Breast epithelium (tissue), 4 donors: ENCODE data around the gene CD151. TPM values are rescaled to one million over a fixed set of nuclear protein-coding genes. Genes with fewer than 3 reads are reported as not detected.

Experiments used
- DNase-seq, 2 donors: peaks; one replicate each; pipeline ENCODE4 v3.0.0-alpha.2; 2019; ENCODE audit warnings: low spot score in 2 of 2
- H3K27ac ChIP-seq, 2 donors: fragments of 200-600 bp; sonication (generic) in 1 of 2; one replicate each; pipeline ENCODE4 v1.5.1; 2016 to 2019; ENCODE audit warnings: mild to moderate bottlenecking in 1 of 2
- H3K27me3 ChIP-seq, 2 donors: fragments of 200-600 bp; sonication (generic) in 1 of 2; one replicate each; pipeline versions ENCODE4 v1.5.1 to v1.6.0; 2017 to 2019; ENCODE audit warnings: control low read depth in 1 of 2, mild to moderate bottlenecking in 1 of 2
- H3K36me3 ChIP-seq: fragments of 200-600 bp; one replicate; pipeline ENCODE4 v1.5.1; 2019
- H3K4me1 ChIP-seq, 2 donors: fragments of 200-600 bp; sonication (generic); one replicate each; pipeline ENCODE4 v1.5.1; 2016 to 2019; ENCODE audit warnings: control low read depth in 1 of 2
- H3K4me3 ChIP-seq, 3 donors: fragments of 200-600 bp; sonication (generic); 1 replicate in 2 of 3; 2 replicates in 1 of 3; pipeline ENCODE4 v1.5.1; 2016 to 2019; ENCODE audit warnings: mild to moderate bottlenecking in 3 of 3, moderate library complexity in 2 of 3
- H3K9me3 ChIP-seq, 2 donors: fragments of 200-600 bp; sonication (generic) in 1 of 2; one replicate each; pipeline ENCODE4 v1.5.1; 2016 to 2019; ENCODE audit warnings: control low read depth in 1 of 2
- POLR2A ChIP-seq: fragments of 450-650 bp; IDR thresholded peaks from one replicate; pipeline ENCODE4 v1.6.1; 2016; ENCODE audit warnings: antibody characterized with exemption, mild to moderate bottlenecking, moderate library complexity
- POLR2AphosphoS5 ChIP-seq, 3 donors: sonication (generic); formaldehyde crosslinking; IDR thresholded peaks; one replicate each; pipeline ENCODE4 v1.6.1; 2017; ENCODE audit warnings: antibody characterized with exemption in 3 of 3
- intact Hi-C: fragments of 100-400 bp; cut with DNase I; formaldehyde crosslinking; loops from one replicate; pipeline ENCODE4 v1.15.1; 2023; ENCODE audit warnings: low total_unique reads
- total RNA-seq, 3 donors: library from RNA; depleted of rRNA; stranded (reverse); fragments of >200 nt; gene quantifications; one replicate each; pipeline ENCODE4 v1.1.0, GENCODE V29; 2016
- TF ChIP-seq, protein P1 (sequence below), 3 donors: fragments of 450-650 bp; IDR thresholded peaks; one replicate each; pipeline ENCODE4 v1.5.1; 2016 to 2017; ENCODE audit warnings: antibody characterized with exemption in 3 of 3, mild to moderate bottlenecking in 3 of 3, moderate library complexity in 3 of 3

The CD151 gene
- total RNA-seq, 3 donors from 2014 or later: 209 to 847 (median 343) TPM

DNA sequence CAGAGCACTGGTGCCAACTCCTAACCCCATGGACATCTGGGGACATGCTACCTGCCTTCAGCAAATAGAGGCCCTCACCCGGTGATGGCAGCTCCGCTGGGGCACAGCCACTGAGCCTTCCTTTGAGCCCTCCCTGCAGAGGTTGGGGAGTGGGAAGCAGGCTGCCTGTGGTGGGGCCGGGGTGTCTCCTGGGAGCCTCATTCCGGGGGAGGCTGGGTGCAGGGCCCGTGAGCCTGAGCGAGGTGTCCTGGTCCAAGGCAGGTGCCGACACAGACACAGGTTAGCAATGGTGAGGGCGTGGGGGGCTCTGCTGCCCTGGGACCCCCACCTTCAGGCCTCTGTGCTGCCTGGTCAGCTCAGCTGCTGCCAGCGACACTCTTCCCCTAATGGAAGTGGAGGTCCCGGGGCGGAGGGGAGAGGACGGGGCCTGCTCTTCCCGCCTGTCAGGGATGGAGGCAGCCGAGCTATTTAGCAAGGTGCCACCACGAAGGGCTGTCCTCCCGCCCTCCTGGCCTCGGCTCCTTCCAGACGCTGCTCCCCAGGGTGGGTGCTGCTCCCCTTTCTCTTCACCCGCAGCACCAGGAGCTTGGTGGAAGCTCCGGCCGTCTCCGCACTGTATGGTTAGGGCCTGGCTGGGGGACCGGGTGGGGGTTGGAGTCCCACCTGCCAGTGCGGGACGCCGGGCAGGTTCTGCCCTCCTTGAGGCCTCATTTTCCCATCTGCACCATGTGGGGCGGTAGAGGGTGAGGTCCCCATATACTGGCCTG is 21.1 kb downstream of the CD151 start:
- DNase-seq: no peak
- Histone ChIP-seq H3K27ac (no peak overlapping the region), H3K9me3 (no peaks in the 10 kb centered on the region), H3K4me3 (no peak overlapping the region), H3K36me3 (no peaks in the 10 kb centered on the region), H3K27me3 (no peaks in the 10 kb centered on the region), H3K4me1 (peaks cover 4 to 10% of the 10 kb centered on the region in 2 donors)
- TF ChIP-seq POLR2AphosphoS5 (IDR thresholded peaks at IDR 0.05): no peak
- TF ChIP-seq, protein P1, sequence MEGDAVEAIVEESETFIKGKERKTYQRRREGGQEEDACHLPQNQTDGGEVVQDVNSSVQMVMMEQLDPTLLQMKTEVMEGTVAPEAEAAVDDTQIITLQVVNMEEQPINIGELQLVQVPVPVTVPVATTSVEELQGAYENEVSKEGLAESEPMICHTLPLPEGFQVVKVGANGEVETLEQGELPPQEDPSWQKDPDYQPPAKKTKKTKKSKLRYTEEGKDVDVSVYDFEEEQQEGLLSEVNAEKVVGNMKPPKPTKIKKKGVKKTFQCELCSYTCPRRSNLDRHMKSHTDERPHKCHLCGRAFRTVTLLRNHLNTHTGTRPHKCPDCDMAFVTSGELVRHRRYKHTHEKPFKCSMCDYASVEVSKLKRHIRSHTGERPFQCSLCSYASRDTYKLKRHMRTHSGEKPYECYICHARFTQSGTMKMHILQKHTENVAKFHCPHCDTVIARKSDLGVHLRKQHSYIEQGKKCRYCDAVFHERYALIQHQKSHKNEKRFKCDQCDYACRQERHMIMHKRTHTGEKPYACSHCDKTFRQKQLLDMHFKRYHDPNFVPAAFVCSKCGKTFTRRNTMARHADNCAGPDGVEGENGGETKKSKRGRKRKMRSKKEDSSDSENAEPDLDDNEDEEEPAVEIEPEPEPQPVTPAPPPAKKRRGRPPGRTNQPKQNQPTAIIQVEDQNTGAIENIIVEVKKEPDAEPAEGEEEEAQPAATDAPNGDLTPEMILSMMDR (IDR thresholded peaks at IDR 0.05): no peak
- no peak for TF ChIP-seq POLR2A
- intact Hi-C loops: loop anchor here (10.0 kb wide), 1 partner anchor 201 kb away; no protein-coding TSS in a partner anchor

DNA sequence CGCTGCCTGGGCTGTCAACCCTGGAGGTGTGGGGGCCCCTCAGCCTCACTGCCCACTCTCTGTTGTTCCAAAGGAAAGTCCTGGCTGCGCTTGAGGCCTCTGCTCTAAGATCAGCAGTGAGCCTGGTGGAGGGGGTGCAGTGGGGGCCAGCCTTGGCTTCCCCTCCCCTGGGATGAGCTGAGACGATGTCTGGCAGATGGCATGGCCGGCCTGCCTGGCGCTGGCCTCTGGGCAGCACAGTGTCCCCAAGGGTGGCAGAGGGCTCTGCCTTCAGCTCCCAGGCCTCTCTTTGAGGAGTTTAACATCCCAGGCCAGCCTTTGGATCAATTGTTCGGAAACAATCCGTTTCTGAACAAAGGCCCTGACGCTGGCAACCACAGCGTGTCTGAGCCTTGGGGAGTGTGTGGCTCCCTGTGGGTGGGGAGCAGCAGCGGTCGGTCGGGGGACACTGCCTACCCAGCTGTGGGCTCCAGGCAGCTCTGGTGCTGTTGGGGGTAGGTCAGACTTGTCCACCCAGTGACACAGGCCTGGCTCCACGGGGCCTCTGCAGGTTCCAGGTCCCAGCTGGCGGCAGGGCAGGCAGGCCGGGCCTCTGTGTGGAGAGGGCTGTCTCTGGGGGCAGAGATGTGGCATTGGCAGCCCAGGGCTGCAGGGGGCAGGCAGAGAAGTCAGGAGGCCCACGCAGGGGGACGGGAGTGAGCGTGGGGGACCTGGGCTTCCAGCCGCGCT is 22.0 kb downstream of the CD151 start:
- H3K36me3 ChIP-seq: no peaks in the 10 kb centered on the region
- intact Hi-C loops: loop anchor here (10.0 kb wide), 1 partner anchor 200 kb away; no protein-coding TSS in a partner anchor
- no peak for DNase-seq
- H3K27me3 ChIP-seq: no peaks in the 10 kb centered on the region
- peak overlapping the region in 1 of 2 donors; percentile 28 for H3K27ac ChIP-seq
- H3K4me3 ChIP-seq: no peak overlapping the region
- H3K4me1 ChIP-seq: peaks cover under 1 to 6% of the 10 kb centered on the region in 2 donors
- TF ChIP-seq, protein P1 (IDR thresholded peaks at IDR 0.05): no peak
- TF ChIP-seq POLR2A (no peak), POLR2AphosphoS5 (IDR thresholded peaks at IDR 0.05) (no peak)
- H3K9me3 ChIP-seq: no peaks in the 10 kb centered on the region

DNA sequence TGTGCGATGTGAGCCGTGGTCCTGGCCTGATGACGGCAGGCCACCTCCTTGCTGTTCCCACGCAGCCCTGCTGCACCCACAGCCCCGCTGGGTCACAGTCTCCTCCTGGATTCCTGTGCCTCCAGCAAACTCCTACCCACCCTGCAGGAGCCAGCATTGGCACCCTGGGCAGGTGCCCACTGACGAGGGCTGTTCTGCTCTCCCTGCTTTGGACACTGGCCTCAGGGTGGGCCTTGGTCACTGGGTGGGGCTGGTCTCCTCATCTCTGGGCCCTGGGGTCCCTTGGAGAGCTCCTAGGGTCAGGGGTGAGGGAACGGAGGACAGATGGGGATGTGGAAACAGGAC is 22.6 kb downstream of the CD151 start:
- intact Hi-C loops: loop anchor here (10.0 kb wide), 1 partner anchor 199 kb away; no protein-coding TSS in a partner anchor

DNA sequence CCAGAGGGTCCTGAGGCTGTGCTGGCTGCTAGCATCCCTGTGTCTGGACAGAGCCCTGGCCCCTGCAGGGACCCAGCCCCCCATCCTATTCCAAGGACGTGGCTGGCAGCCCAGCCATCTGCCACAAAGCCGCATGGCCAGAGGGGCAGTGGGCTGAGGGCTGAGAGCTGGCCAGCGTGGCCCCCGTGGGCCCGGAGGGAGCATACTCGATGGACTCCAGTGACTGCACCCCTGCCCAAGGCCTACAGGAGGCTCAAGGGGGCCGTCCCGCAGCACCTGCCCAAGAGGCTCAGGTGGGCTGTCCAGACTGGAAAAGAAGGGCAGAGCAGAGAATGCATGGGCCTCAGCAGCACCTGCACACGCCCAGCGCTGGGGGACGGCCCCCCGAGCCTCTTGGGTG is 23.0 kb downstream of the CD151 start:
- H3K4me1 ChIP-seq: peaks cover 0 to 4% of the 10 kb centered on the region in 2 donors
- no peak overlapping the region for H3K27ac ChIP-seq
- TF ChIP-seq POLR2AphosphoS5 (IDR thresholded peaks at IDR 0.05) (no peak), POLR2A (no peak)
- TF ChIP-seq, protein P1 (IDR thresholded peaks at IDR 0.05): no peak
- no peak for DNase-seq
- H3K27me3 ChIP-seq: no peaks in the 10 kb centered on the region
- H3K4me3 ChIP-seq: no peak overlapping the region
- no peaks in the 10 kb centered on the region for H3K36me3 ChIP-seq
- H3K9me3 ChIP-seq: no peaks in the 10 kb centered on the region
- intact Hi-C loops: loop anchor here (10.0 kb wide), 1 partner anchor 199 kb away; no protein-coding TSS in a partner anchor

More for the DNA sequence above, 22.6 kb downstream of the CD151 start:
- Histone ChIP-seq H3K4me3 (no peak overlapping the region), H3K4me1 (peaks cover under 1 to 4% of the 10 kb centered on the region in 2 donors), H3K27ac (peak overlapping the region in 1 of 2 donors; percentile 28), H3K36me3 (no peaks in the 10 kb centered on the region), H3K27me3 (no peaks in the 10 kb centered on the region), H3K9me3 (no peaks in the 10 kb centered on the region)
- no peak for DNase-seq
- no peak for TF ChIP-seq POLR2AphosphoS5 (IDR thresholded peaks at IDR 0.05)
- TF ChIP-seq POLR2A: no peak
- TF ChIP-seq, protein P1 (IDR thresholded peaks at IDR 0.05): no peak

DNA sequence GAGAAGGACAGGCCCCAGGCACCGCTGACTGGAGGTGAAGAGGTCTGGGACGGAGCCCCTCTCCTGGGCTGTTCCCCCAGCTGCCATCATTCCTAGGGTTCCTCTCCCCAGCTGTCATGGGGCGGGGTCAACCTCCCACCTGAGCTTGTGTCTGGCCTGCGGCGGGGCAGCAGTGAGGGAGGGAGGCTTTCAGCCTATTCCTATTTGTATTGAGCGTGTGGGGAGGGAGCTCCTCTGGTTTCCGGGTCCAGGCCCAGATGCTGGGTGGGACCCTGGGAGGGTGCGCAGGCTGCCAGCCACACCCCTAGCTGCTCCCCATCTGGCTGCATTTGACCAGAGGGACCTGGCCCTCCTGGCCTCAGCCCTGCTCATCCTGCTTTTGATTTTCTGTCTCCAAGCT is 23.6 kb downstream of the CD151 start:
- no peak overlapping the region for H3K4me3 ChIP-seq
- intact Hi-C loops: loop anchor here (10.0 kb wide), 1 partner anchor 198 kb away; no protein-coding TSS in a partner anchor

More for the DNA sequence above, 23.6 kb downstream of the CD151 start:
- no peaks in the 10 kb centered on the region for H3K9me3 ChIP-seq
- no peaks in the 10 kb centered on the region for H3K27me3 ChIP-seq
- TF ChIP-seq POLR2AphosphoS5 (IDR thresholded peaks at IDR 0.05) (no peak), POLR2A (no peak)
- TF ChIP-seq, protein P1 (IDR thresholded peaks at IDR 0.05): no peak
- peaks cover 0 to 4% of the 10 kb centered on the region in 2 donors for H3K4me1 ChIP-seq
- DNase-seq: no peak
- no peak overlapping the region for H3K27ac ChIP-seq
- H3K36me3 ChIP-seq: no peaks in the 10 kb centered on the region
